ENCODE measurements around the gene STAT5A. TPM values are rescaled to one million over a fixed set of nuclear protein-coding genes. Genes with fewer than 3 reads are reported as not detected.
"Not testable (repeated sequence)": the region's sequence is repeated elsewhere in the genome, so short reads cannot be mapped to it uniquely, and the experiment has no call there.

Gene STAT5A
- total RNA-seq, 4 donors from 2014 or later, result 31.9 to 46.1 (median 34.0) TPM

GRCh38 chr17:42301022-42301421, 12.7 kb downstream of the STAT5A start:
- Histone ChIP-seq H3K4me3 (replicated peaks in 1 of 3) (no peak overlapping the region), H3K4me1 (no peaks in the 10 kb centered on the region), H3K9me3 (no peaks in the 10 kb centered on the region), H3K36me3 (peaks cover 28 to 42% of the 10 kb centered on the region in 2 donors), H3K27ac (no peak overlapping the region), H3K27me3 (no peaks in the 10 kb centered on the region)
- WGBS, 2 donors, result 86 to 89% methylated on average over 9 of the region's 9 CpGs
- intact Hi-C loops (cut with DNase I), result no loop called here
- no peak for DNase-seq
- no peak for TF ChIP-seq CTCF (IDR thresholded peaks at IDR 0.05)
- no peak for TF ChIP-seq POLR2A (IDR thresholded peaks at IDR 0.05)

DNA sequence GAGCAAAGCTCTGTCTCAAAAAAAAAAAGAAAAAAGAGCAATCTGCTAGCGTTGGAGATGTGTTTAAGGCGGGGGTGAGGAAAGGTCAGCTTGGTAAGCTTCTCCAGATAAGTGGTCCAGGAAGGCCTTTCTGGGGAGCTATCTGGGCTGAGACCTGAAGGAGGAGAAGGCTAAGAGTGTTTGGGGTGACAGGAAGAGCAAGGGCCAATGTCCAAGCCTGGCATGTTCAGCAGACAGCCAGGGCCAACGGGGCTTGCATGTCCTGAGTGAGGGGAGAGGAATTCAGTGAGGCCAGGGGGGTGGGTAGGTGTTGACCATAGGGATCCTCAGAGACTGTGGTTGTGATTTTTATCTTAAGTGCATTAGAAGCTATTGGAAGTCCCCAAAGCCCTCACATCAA, 15.4 kb downstream of the STAT5A start:
- Histone ChIP-seq H3K36me3 (peaks cover 29 to 42% of the 10 kb centered on the region in 2 donors), H3K27me3 (no peaks in the 10 kb centered on the region), H3K9me3 (no peaks in the 10 kb centered on the region), H3K4me3 (replicated peaks in 1 of 3) (no peak overlapping the region), H3K27ac (no peak overlapping the region), H3K4me1 (no peaks in the 10 kb centered on the region)
- 86 to 93% methylated on average over 3 of the region's 3 CpGs for WGBS, 2 donors
- intact Hi-C loops (cut with DNase I), result no loop called here
- TF ChIP-seq CTCF (IDR thresholded peaks at IDR 0.05) (no peak), POLR2A (IDR thresholded peaks at IDR 0.05) (no peak)
- no peak for DNase-seq

GRCh38 chr17:42304187-42305030, 16.1 kb downstream of the STAT5A start:
- intact Hi-C loops (cut with DNase I), result no loop called here
- Histone ChIP-seq H3K27me3 (no peaks in the 10 kb centered on the region), H3K36me3 (peaks cover 29 to 42% of the 10 kb centered on the region in 2 donors), H3K27ac (no peak overlapping the region), H3K4me1 (no peaks in the 10 kb centered on the region), H3K4me3 (replicated peaks in 1 of 3) (no peak overlapping the region), H3K9me3 (no peaks in the 10 kb centered on the region)
- TF ChIP-seq POLR2A (IDR thresholded peaks at IDR 0.05), result no peak
- no peak for TF ChIP-seq CTCF (IDR thresholded peaks at IDR 0.05)
- WGBS, 2 donors, result 88 to 92% methylated on average over 12 to 15 of the region's 16 CpGs
- DNase-seq, result no peak

GRCh38 chr17:42305031-42305330, 16.7 kb downstream of the STAT5A start:
- H3K27ac ChIP-seq; H3K9me3 ChIP-seq; H3K4me3 ChIP-seq (replicated peaks in 1 of 3); intact Hi-C loops (cut with DNase I); DNase-seq; H3K27me3 ChIP-seq; H3K4me1 ChIP-seq: not testable (repeated sequence)
- H3K36me3 ChIP-seq, result peaks cover 29 to 42% of the 10 kb centered on the region in 2 donors
- 97 to 100% methylated on average over 5 to 6 of the region's 6 CpGs for WGBS, 2 donors

- Histone ChIP-seq H3K4me1 (peaks cover under 1 to 4% of the 10 kb centered on the region in 2 donors), H3K4me3 (replicated peaks in 1 of 3) (no peak overlapping the region), H3K9me3 (no peaks in the 10 kb centered on the region), H3K27ac (no peak overlapping the region), H3K27me3 (no peaks in the 10 kb centered on the region), H3K36me3 (peaks cover 28 to 42% of the 10 kb centered on the region in 2 donors)
- no peak for DNase-seq
- intact Hi-C loops (cut with DNase I), result no loop called here
- WGBS, 2 donors, result 82 to 90% methylated on average over 16 to 18 of the region's 18 CpGs
- TF ChIP-seq CTCF (IDR thresholded peaks at IDR 0.05) (no peak), POLR2A (IDR thresholded peaks at IDR 0.05) (no peak)
Observed at GRCh38 chr17:42305543-42306384, 17.5 kb downstream of the STAT5A start.

Data from thyroid gland (tissue), 4 donors.